ENCODE measurements around the gene OSBPL8.

Gene OSBPL8

GRCh38 chr12:76555231-76555767 lies 4.3 kb downstream of the OSBPL8 start:
- no peak for DNase-seq (ENCODE audit: low spot score)

DNA sequence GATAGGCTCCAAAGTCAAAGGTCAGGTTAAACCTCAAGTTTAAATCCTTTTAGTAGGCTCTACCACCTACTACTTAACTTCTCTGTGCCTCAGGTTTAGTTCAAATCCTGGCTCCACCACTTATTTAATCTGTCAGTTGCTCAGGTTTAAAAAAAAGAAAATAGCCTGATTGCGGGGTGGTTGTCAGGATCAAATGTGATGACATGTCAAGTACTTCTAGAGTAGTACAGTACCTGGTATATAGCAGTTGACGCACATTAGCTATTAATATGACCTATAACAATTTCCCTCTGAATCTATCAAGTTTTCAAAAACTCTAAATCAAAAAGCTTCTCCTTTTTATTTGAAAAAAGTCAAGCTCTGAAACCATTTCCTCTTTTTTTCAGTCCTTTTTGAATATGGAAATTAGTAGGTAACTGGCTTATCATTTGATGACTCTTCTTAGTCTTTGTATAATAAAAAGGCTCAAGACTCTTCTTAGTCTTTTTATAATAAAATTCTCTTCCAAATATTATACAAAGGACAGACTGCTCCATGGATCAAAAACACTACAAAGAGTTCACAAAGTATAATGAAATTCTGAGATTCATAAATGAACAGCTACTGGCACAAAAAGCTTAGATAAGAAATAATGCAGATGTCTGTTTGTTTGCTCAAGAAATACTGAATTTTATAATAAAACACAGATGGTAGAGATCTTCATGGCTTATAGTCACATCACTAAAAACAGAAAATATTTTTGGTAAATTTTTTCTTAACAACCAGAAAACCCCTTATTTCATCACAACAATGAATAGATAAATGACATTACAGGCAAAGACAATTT lies 5.0 kb downstream of the OSBPL8 start:
- no peak for DNase-seq (ENCODE audit: low spot score)

- DNase-seq (ENCODE audit: low spot score) = no peak
Measured at GRCh38 chr12:76552343-76552938, 7.1 kb downstream of the OSBPL8 start.

- no peak for DNase-seq (ENCODE audit: low spot score)
Measured at GRCh38 chr12:76551482-76551888, 8.1 kb downstream of the OSBPL8 start.

- no peak for DNase-seq (ENCODE audit: low spot score)
Measured at GRCh38 chr12:76549131-76549530, 10.4 kb downstream of the OSBPL8 start.

DNA sequence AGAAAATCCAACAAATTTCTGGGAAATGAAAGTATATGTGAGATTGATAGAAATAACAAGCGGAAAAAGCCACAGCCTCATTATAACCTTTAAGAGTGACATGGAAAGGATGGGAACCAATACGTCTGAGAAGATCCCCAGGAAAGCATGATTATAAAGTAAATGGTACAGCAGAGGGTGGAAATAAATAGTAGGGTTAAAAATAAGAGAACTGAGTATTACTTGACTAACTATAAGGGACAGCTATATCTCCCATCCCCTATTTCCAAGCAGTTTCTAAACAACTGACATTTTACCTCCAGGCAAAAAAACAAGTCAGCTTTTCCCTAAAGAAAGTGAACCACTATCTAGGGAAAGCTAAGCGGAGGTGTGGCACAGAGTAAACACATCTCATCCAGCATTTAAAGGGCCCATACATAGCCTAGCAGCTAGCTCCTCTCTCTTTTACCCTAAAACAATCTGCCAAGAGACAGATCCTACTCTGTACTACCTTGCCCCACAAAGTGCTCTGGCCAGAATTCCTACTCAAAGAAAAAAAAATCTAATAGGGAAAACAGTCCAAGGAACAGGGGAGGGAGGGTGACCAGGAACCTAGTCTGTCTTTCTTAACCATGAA lies 11.2 kb downstream of the OSBPL8 start:
- no peak for DNase-seq (ENCODE audit: low spot score)

- DNase-seq (ENCODE audit: low spot score) = no peak
Measured at GRCh38 chr12:76547526-76547925, 12.0 kb downstream of the OSBPL8 start.

DNA sequence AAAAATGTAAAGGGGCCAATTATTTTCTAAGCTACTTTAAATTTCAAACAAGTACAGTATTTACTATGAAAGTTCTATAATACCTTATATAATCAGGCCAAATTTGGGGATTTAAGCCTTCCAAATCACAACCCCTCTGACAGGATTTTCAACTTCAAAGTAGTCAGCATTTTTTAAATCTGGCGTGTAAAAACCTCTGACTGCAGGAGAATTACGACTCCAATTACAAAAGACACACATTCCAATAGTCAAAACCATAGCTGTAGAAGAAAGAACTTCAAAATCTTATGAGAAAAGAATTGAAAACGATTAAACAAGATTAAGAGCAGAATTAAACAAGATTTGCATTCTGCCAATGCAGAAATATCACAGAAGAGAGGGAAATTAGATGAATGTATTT lies 12.7 kb downstream of the OSBPL8 start:
- DNase-seq (ENCODE audit: low spot score) = no peak

GRCh38 chr12:76545486-76545885 lies 14.1 kb downstream of the OSBPL8 start:
- DNase-seq (ENCODE audit: low spot score) = no peak

GRCh38 chr12:76544601-76545261 lies 14.8 kb downstream of the OSBPL8 start:
- no peak for DNase-seq (ENCODE audit: low spot score)

DNA sequence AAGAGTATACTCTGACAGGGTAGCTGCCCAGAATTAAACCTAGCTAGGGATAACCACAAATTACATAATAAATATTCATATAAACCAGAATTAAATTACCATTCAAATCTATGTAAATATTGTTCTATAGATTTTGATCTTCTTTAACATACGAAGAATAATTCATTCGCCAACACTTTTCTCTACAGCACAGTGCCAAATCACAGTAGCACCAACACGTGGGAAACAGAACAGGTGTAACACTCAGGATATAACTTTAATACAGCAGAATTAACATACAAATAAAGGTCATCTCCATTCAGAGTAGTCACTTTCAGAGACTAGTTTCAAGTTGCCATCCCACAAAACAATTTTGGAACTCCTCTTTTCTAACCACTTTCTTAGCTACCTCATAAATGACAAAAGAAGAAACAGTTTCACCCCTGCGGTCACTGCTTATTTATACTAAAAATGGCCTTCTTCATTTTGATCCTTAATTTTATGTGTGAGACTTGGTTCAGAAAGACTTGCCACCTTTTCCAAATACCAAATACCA lies 15.7 kb downstream of the OSBPL8 start:
- DNase-seq (ENCODE audit: low spot score) = no peak

GRCh38 chr12:76542908-76543307 lies 16.7 kb downstream of the OSBPL8 start:
- no peak for DNase-seq (ENCODE audit: low spot score)

DNA sequence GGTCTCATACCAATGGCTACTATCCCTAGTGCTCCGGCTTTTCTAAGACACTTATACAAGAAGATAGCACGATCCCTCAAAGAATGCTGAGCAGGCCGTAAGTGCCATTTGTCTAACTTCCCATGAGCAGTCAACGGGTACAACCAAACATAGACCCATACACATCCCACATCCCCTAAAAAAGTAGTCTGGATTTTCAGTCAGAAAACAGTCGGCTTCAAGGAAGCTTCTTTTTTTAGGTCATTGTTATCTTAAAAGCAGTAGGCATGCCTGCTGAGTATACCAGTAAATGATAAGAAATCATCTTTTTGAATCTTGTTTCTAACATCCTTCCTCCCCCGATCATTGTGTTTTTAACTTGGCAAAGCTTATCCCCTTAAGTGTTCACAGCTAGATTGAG lies 19.8 kb downstream of the OSBPL8 start:
- DNase-seq (ENCODE audit: low spot score) = no peak

DNA sequence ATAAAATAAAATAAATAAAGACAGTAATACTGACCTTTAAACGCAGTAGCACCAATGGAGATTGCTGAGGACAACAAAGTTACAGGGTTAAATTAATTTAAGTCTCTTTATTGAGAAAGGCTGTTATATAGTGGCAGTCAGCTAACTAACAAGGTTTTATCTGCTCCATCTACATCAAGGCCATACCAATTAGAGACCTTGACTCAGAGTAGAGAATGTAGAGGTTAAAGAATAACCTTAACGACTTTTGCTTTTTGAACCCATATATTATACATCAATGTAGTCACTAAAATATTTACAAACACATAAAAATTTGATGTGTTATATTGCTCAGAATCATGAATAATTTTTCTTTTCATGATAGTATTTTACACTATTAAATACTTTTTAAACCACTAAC lies 21.6 kb downstream of the OSBPL8 start:
- DNase-seq (ENCODE audit: low spot score) = no peak

DNA sequence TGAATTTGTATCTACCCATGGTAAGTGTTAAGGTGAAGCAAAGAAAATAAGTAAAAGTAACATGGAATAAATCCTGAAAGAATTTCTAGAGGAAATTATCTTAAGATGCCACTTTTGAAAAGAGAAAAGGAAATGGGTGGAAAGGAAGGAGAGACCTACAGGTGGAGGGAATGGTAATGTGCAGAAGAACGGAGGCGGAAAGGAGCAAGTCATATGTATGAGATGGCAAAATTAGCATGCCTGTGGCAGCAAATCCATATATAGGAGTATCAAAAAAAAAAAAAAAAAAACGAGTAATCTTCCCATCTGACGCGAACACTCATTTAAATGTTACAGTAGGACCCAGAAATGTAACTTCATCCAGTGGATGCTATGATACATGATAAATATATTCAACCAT lies 23.0 kb downstream of the OSBPL8 start:
- no peak for DNase-seq (ENCODE audit: low spot score)

- no peak for DNase-seq (ENCODE audit: low spot score)
Measured at GRCh38 chr12:76535170-76535569, 24.4 kb downstream of the OSBPL8 start.

GRCh38 chr12:76533331-76533730 lies 26.2 kb downstream of the OSBPL8 start:
- no peak for DNase-seq (ENCODE audit: low spot score)

DNA sequence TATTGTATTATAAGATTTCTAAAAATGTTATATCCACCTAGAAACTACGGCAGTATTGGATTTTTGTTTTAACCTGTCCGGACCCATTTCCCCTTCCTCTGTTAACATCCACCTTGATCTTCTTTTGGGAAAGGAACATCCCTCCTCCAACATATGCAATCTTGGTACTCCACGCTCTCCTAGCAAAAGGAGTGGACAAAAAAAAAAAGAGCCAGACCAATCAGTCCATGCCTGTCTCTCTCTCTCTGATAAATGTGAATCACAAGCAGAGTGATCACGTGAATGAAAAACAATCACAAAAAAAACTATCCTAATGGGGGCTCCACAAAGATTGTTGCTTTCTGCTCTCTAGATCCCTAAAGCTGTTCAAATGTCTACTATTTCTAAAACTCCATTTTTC lies 27.1 kb downstream of the OSBPL8 start:
- DNase-seq (ENCODE audit: low spot score) = no peak

DNA sequence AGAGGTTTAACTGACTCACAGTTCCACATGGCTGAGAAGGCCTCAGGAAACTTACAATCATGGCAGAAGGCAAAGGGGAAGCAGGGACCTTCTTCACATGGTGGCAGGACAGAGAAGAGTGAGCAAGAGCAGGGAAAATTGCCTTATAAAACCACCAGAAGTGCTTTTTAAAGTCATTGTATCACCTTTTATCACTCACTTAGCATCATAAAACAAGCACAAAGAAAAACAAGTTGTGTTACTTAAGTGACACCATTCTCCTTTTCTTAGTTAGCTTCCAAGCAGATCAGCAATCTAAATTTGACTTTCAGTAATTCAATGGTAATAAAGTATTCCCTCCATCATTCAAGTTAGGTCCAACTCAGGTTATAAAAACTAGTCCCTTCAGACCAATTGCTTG lies 28.5 kb downstream of the OSBPL8 start:
- DNase-seq (ENCODE audit: low spot score) = no peak

- no peak for DNase-seq (ENCODE audit: low spot score)
Measured at GRCh38 chr12:76530516-76530915, 29.1 kb downstream of the OSBPL8 start.

- DNase-seq (ENCODE audit: low spot score) = no peak
Measured at GRCh38 chr12:76529226-76529918, 30.2 kb downstream of the OSBPL8 start.

DNA sequence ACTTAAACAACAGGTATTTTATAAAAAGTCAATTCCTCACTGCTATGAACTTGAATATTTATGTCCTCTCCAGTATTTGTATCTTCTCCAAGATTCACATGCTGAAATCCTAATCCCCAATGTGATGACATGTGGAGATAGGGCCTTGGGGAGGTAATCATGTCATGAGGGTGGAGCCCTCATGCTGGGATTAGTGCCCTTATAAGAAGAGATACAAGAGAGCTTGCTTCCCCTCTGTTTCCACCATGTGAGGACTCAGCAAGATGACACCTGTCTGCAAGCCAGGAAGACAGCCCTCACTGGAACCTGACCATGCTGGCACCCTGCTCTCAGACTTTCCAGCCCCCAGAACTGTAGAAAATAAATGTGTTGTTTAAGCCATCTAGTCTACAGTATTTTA lies 36.2 kb downstream of the OSBPL8 start:
- DNase-seq (ENCODE audit: low spot score) = no peak

All from Ammon's horn (tissue), 1 donor.